IPS DF 4.7 (cell line): ENCODE measurements around the gene TCP11X2.
"Not testable (repeated sequence)": the region's sequence is repeated elsewhere in the genome, so short reads cannot be mapped to it uniquely, and the experiment has no call there.

Experiments used
- DNase-seq: peaks from one replicate; pipeline ENCODE4 v3.0.0-alpha.2; 2013; ENCODE audit warnings: low spot score; ENCODE audit errors: extremely low read depth

Gene TCP11X2

GRCh38 chrX:102471762-102472220 is at the start of gene TCP11X2:
Gene TCP11X2 (minus strand): TSS chrX:102471812.
- DNase-seq, result not testable (repeated sequence)

GRCh38 chrX:102517326-102517725 is 45.7 kb upstream of the TCP11X2 start:
- no peak for DNase-seq

- DNase-seq, result no peak
Measured at GRCh38 chrX:102515975-102516941, 44.6 kb upstream of the TCP11X2 start, which contains the start of gene TMSB15A. Gene TMSB15A (minus strand): TSS chrX:102516739.

- DNase-seq, result no peak
Measured at GRCh38 chrX:102514536-102514935, 42.9 kb upstream of the TCP11X2 start.

GRCh38 chrX:102498732-102499131 is 27.1 kb upstream of the TCP11X2 start:
- no peak for DNase-seq

- no peak for DNase-seq
Measured at GRCh38 chrX:102491766-102492165, 20.2 kb upstream of the TCP11X2 start.

- not testable (repeated sequence) for DNase-seq
Measured at GRCh38 chrX:102478765-102479164, 7.2 kb upstream of the TCP11X2 start.

GRCh38 chrX:102470215-102470614 is 1.4 kb downstream of the TCP11X2 start:
- not testable (repeated sequence) for DNase-seq

- DNase-seq, result not testable (repeated sequence)
Measured at GRCh38 chrX:102458615-102459014, 13.0 kb downstream of the TCP11X2 start.

GRCh38 chrX:102439908-102440307 is 31.7 kb downstream of the TCP11X2 start, which contains the start of gene NXF2B:
Gene NXF2B (minus strand): TSS chrX:102440008. CDS start chrX:102380036, 59,972 bp downstream.
- not testable (repeated sequence) for DNase-seq

- DNase-seq, result not testable (repeated sequence)
Measured at GRCh38 chrX:102414493-102414892, 57.1 kb downstream of the TCP11X2 start.
